Measurements from ENCODE around the gene WDR13.
"Not testable (repeated sequence)": the region's sequence is repeated elsewhere in the genome, so short reads cannot be mapped to it uniquely, and the experiment has no call there.

WDR13 gene
- 35.6 to 41.6 (median 38.2) reads per million in 4 donors for total RNA-seq

GRCh38 chrX:48597353-48598264, at the start of gene WDR13:
WDR13 (plus strand) TSS chrX:48597492; CDS start chrX:48597997, 505 bp downstream.
- DNase-seq = peak; percentile 79 to 91 (median 83)

GRCh38 chrX:48548871-48549270, 48.4 kb upstream of the WDR13 start:
- DNase-seq = no peak

- not testable (repeated sequence) for DNase-seq
These were observed 41.5 kb upstream of the WDR13 start for GRCh38 chrX:48555731-48556325.

GRCh38 chrX:48558271-48558670, 39.0 kb upstream of the WDR13 start:
- DNase-seq = peak in 1 of 5 donors; percentile 12

- DNase-seq = no peak
These were observed 37.7 kb upstream of the WDR13 start for GRCh38 chrX:48559636-48560035.

GRCh38 chrX:48560056-48560455, 37.2 kb upstream of the WDR13 start:
- no peak for DNase-seq

- DNase-seq = no peak
These were observed 36.6 kb upstream of the WDR13 start for GRCh38 chrX:48560681-48561080.

GRCh38 chrX:48569958-48570357, 27.3 kb upstream of the WDR13 start:
- peak in 1 of 5 donors; percentile 84 for DNase-seq

GRCh38 chrX:48573690-48574269, 23.5 kb upstream of the WDR13 start:
- DNase-seq = peak in 1 of 5 donors; percentile 4

- DNase-seq = peak; percentile 80 to 96 (median 87)
These were observed 22.7 kb upstream of the WDR13 start, which contains the start of gene RBM3 for GRCh38 chrX:48574270-48575266. RBM3 (plus strand) TSS chrX:48574484; CDS start chrX:48575181, 697 bp downstream.

- no peak for DNase-seq
These were observed 21.6 kb upstream of the WDR13 start for GRCh38 chrX:48575642-48576041.

GRCh38 chrX:48576108-48576507, 21.2 kb upstream of the WDR13 start:
- no peak for DNase-seq

GRCh38 chrX:48578661-48579128, 18.6 kb upstream of the WDR13 start:
- no peak for DNase-seq

GRCh38 chrX:48579259-48579658, 18.0 kb upstream of the WDR13 start:
- no peak for DNase-seq

GRCh38 chrX:48580662-48581061, 16.6 kb upstream of the WDR13 start:
- no peak for DNase-seq

GRCh38 chrX:48584698-48585097, 12.6 kb upstream of the WDR13 start:
- no peak for DNase-seq

GRCh38 chrX:48589482-48590162, 7.7 kb upstream of the WDR13 start:
- no peak for DNase-seq

GRCh38 chrX:48590203-48591103, 6.8 kb upstream of the WDR13 start:
- no peak for DNase-seq

- no peak for DNase-seq
These were observed 6.0 kb upstream of the WDR13 start for GRCh38 chrX:48591255-48591791.

GRCh38 chrX:48592971-48593370, 4.3 kb upstream of the WDR13 start:
- DNase-seq = no peak
